GM08714 (cell line): ENCODE measurements around the gene TSPO2.

Experiments
- H3K4me3 ChIP-seq: fragments of 200-500 bp; sonication (Bioruptor generic); 2 replicates; pipeline ENCODE4 v1.5.1; 2014; ENCODE audit warnings: mild to moderate bottlenecking, low read length, inconsistent platforms
- ZNF274 ChIP-seq: IDR thresholded peaks from 2 replicates; pipeline ENCODE4 v1.6.1; 2012; ENCODE audit warnings: mild to moderate bottlenecking, low read depth, low read length

The TSPO2 gene

GRCh38 chr6:41038205-41038604 is 4.1 kb upstream of the TSPO2 start:
- TF ChIP-seq ZNF274 = no peak
- H3K4me3 ChIP-seq = no peak overlapping the region

DNA sequence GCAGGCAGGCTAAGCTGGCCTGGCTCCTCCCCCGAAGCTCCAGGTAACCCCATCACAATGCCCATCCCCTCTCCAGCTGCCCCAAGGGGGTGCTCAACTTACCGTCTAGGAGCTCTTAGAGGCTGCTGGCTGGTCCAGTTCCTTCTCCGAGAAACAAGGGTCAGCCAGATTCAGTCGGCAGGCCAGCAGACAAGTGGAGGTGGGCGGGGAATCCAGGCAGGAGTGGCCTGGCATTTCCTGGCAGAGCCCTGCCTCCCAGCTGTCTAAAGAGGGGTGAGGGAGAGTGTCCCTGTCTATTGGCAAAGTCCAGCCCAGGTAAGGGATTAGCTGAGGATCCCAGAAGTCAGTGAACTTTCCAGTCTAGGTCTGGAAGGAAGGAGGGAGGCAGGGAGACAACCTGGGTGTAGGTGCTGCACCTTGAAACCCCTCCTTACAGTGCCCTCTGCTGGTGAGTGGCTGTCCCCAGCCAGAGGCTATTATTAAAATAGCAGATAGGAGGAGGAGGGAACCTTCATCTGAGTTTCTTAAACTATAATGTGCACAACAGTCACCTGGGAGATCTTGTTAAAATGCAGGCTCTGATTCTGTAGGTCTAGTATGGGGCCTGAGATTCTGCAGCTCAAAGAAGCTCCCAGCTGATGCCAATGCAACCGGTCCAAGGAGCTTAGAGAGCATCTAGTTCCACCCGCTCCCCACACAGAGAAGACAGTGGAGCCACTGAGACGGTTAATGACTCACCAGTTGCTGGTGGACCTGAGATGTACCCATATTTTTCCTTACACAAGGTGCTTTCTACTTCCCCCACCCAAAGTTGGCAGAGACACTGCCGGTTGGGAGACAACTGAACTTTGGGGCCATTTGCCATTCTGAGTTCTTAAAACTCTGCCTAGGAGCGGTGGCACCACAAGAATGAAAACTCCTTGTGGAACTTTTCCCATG is 2.9 kb upstream of the TSPO2 start, which contains the start of gene UNC5CL:
Gene UNC5CL, minus strand, starts transcription at position 162 of the 939 bp plus-strand sequence. CDS start 4,147 bp downstream, outside the sequence.
- no peak within 1 kb of the TSS for H3K4me3 ChIP-seq
- no peak for TF ChIP-seq ZNF274

GRCh38 chr6:41040101-41040939 is 1.9 kb upstream of the TSPO2 start:
- no peak overlapping the region for H3K4me3 ChIP-seq
- TF ChIP-seq ZNF274 = no peak

DNA sequence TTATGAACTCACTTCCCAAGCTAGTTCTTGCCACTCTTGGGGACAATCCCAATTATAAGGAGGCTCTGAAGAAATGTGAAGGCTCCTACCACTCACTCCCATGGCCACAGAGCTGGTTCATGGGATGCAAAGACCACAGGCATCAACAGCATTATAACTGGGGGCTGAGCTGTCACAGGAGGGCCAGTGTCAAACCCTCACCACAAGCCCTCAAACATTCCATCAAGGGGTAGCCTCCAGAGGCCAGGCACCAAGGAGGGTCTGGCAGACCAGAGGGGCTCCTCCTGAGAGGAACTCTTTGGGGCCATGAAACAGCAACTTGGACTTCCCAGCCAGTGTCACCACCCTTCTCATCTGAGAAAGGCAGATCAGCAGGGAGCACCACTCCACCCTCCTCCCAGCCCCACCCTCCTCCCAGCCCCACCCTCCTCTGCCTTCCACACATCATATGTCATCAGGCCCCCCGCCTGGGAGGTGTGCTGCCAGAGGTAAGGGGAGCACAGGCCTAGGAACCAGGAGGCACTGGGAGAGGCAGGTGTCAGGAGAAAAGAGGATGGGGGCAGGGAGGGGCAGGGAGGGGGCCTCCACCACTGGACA is 1.2 kb upstream of the TSPO2 start:
- TF ChIP-seq ZNF274 = no peak
- no peak overlapping the region for H3K4me3 ChIP-seq

GRCh38 chr6:41043151-41043550 is 884 bp downstream of the TSPO2 start:
- no peak for TF ChIP-seq ZNF274
- no peak overlapping the region for H3K4me3 ChIP-seq

- no peak for TF ChIP-seq ZNF274
Measured at GRCh38 chr6:41045664-41046063, 3.4 kb downstream of the TSPO2 start.

DNA sequence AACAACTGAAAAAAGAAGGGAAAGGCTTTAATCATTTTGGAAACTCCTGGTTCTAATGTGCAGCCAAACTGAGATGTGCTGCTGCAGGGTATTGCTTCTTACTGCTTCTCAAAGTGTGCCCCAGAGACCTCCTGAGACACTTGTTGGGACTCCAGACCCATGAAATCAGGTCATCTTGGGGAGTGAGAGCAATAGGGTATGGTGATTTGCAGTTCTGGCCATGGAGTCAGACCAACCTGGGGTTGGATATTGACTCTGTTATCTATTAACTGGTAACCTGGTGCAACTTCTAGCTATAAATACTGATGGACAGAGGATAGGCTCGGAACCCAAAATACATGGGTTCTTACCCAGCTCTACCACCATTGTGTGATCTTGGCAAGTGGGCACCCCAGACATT is 3.8 kb downstream of the TSPO2 start:
- no peak for TF ChIP-seq ZNF274
- no peak overlapping the region for H3K4me3 ChIP-seq

More at GRCh38 chr6:41045664-41046063, 3.4 kb downstream of the TSPO2 start:
- H3K4me3 ChIP-seq = no peak overlapping the region

DNA sequence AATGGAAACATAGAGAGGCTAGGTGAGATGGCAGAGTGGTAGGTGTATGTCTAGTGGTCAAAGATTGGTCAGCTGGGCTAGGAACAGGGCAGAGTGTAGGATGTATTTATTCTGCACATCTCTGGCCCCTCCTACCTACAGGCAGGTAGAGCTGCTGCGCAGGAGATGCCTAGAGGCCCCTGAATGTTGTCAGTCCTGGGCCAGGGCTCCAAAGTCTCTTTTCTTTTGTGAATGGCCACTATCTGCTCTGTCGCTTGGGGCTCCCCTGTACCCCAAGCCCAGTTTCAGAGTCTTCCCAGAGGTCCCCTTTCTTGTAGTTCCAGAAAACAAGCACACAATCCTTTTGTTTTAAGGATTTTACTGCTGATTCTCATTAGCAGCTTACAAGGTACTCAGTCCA is 5.0 kb downstream of the TSPO2 start:
- TF ChIP-seq ZNF274 = no peak

DNA sequence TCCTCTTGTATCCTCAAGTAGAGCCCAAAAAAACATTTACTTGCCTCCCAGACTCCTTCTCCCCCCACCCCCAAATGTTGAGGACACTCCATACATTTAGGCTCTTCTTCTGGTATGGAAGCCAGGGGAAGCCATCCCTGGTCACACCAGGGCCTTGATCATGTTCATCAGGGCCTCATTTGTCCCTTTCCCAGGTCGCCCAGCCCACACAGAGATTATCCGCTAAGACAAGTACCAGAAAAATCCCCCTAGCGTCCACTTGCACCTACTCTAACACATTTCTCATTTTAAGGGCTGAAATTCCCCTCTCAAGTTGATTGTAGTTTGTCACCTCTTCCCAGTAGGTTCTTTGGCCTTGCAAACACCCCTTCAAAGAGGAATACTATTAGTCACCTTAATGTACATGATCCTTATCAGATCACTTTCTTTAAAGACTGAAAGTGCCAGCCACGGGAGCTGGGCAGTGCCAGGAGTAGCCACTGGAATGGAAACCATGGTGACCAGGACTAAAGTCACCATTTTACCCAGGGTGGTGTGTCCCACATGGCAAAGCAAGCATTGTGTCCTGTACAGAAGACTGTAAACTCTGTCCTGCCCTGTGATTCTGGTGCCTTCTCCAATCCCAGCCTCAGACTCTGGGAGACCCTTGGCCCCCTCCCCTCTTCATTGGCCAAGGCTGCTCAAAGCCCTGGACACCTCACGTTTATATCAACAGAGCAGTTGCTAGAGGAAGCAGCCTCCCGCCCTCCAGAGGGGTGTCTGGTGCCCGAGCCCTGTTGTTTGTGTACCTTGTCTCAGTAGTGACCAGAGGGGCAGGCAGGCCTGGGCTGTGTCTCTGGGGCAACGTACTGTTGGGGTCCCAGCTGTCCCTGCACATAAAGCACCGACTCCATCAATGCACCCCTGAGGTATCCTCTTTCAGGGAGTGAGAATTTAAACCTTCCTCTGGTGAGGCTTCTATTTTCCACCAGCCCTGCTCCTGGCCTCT is 5.8 kb downstream of the TSPO2 start:
- no peak for TF ChIP-seq ZNF274
- H3K4me3 ChIP-seq = no peak overlapping the region

More for the DNA sequence above, 5.0 kb downstream of the TSPO2 start:
- no peak overlapping the region for H3K4me3 ChIP-seq

GRCh38 chr6:41049521-41049920 is 7.3 kb downstream of the TSPO2 start:
- TF ChIP-seq ZNF274 = no peak
- no peak overlapping the region for H3K4me3 ChIP-seq

DNA sequence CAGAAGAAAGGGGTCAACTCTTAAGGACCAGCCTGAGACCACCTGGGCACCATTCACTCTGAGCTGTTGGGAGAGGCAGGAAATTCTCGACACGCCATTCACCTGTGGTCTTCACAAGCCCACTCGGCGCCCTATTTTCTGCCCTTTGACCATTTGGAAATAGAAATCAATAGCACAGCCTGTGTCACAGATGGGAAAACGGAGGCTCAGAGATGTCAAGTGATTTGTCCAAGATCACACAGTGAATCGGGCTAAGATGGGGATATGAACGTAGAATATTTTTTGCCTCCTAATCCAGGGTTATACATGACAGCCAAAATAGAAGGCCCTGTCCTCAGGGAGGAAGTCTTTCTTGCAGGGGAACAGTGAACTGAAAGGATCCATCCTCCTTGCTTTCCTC is 7.7 kb downstream of the TSPO2 start:
- TF ChIP-seq ZNF274 = no peak

GRCh38 chr6:41050536-41050935 is 8.3 kb downstream of the TSPO2 start:
- no peak for TF ChIP-seq ZNF274
- no peak overlapping the region for H3K4me3 ChIP-seq

More for the DNA sequence above, 7.7 kb downstream of the TSPO2 start:
- no peak overlapping the region for H3K4me3 ChIP-seq

DNA sequence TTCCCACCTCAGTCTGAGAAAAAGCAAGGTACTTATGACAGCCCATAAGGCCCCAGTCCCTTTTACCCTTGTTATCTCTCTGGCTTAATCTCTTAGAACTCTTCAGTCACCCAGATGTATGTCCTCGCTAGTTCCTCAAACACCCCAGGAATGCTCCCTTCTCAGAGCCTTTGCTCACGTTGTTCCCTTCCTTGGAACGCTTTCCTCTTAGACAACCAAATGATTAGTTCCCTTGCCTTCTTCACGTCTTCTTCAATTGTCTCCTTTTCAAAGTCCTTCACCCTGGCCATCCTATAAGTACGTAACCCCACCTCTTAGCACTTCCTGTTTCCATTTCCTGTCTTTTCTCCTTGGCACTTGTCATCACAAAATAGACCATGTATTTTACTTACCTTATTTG is 9.6 kb downstream of the TSPO2 start:
- H3K4me3 ChIP-seq = no peak overlapping the region
- TF ChIP-seq ZNF274 = no peak
